H1 (cell line): Measurements from ENCODE around the gene SLC15A4. TPM values are rescaled to one million over a fixed set of nuclear protein-coding genes. Genes with fewer than 3 reads are reported as not detected.

Experiments
- CTCF ChIA-PET: fragments of 300-600 bp; sonication (Branson Sonifier 250); formaldehyde crosslinking; loops from one replicate; lab custom pipeline; 2021; ENCODE audit not compliant: partially characterized antibody; lab: Charles Lee
- POLR2A ChIA-PET: fragments of 300-600 bp; sonication (Branson Sonifier 250); formaldehyde crosslinking; loops from one replicate; lab custom pipeline; 2021; ENCODE audit warnings: inconsistent platforms; ENCODE audit not compliant: partially characterized antibody; lab: Charles Lee
- DNase-seq, 2 experiments: peaks; one replicate each; pipeline versions ENCODE4 v3.0.0 to v3.0.0-alpha.2; 2010 to 2022; ENCODE audit warnings: low spot score in 2 of 2, low read depth in 1 of 2, mixed read lengths in 1 of 2
- FAIRE-seq: peaks from 2 replicates; lab custom pipeline; 2011; peaks lifted over from hg19 to GRCh38; lab: Jason Lieb, UNC
- H2AFZ ChIP-seq: 2 replicates; pipeline ENCODE4 v1.8.1; 2012; ENCODE audit warnings: low read length, inconsistent platforms
- H2AK5ac ChIP-seq: 2 replicates; pipeline ENCODE4 v1.6.1; 2013; ENCODE audit warnings: low read depth, low read length
- H2BK120ac ChIP-seq: replicated peaks from 2 replicates; pipeline ENCODE3; 2013; ENCODE audit warnings: low read depth, low read length, inconsistent platforms
- H2BK12ac ChIP-seq: 2 replicates; pipeline ENCODE4 v1.6.1; 2013; ENCODE audit warnings: low read depth, low read length
- H2BK15ac ChIP-seq: 2 replicates; pipeline ENCODE4 v1.6.1; 2013; ENCODE audit warnings: low read length
- H2BK20ac ChIP-seq: 2 replicates; pipeline ENCODE4 v1.6.1; 2013; ENCODE audit warnings: low read length
- H2BK5ac ChIP-seq: 2 replicates; pipeline ENCODE4 v1.6.1; 2013; ENCODE audit warnings: low read depth, low read length
- H3K14ac ChIP-seq: 2 replicates; pipeline ENCODE4 v1.6.1; 2013; ENCODE audit warnings: inconsistent platforms; ENCODE audit not compliant: insufficient read length
- H3K18ac ChIP-seq: 2 replicates; pipeline ENCODE4 v1.6.1; 2013; ENCODE audit warnings: low read length; ENCODE audit errors: extremely low read depth
- H3K23ac ChIP-seq: 2 replicates; pipeline ENCODE4 v1.6.1; 2013; ENCODE audit warnings: inconsistent platforms; ENCODE audit not compliant: insufficient read length
- H3K23me2 ChIP-seq: 2 replicates; pipeline ENCODE4 v1.6.1; 2013; ENCODE audit warnings: low read depth, low read length
- H3K27ac ChIP-seq: 2 replicates; pipeline ENCODE4 v1.6.1; 2011; ENCODE audit warnings: low read depth, low read length, inconsistent platforms
- H3K27me3 ChIP-seq, 4 experiments: replicated peaks in 1 of 4; 1 replicate in 1 of 4; 2 replicates in 3 of 4; pipeline versions ENCODE4 v1.6.1 to v1.8.1; 2011 to 2013; ENCODE audit warnings: low read length in 3 of 4, mild to moderate bottlenecking in 3 of 4, inconsistent platforms in 2 of 4, mixed read lengths in 2 of 4, moderate library complexity in 1 of 4; ENCODE audit not compliant: control insufficient read depth in 3 of 4, insufficient read depth in 3 of 4; ENCODE audit errors: extremely low read depth in 1 of 4
- H3K36me3 ChIP-seq, 4 experiments: 2 replicates each; pipeline versions ENCODE4 v1.6.1 to v1.8.1; 2011 to 2013; ENCODE audit warnings: mild to moderate bottlenecking in 4 of 4, low read length in 3 of 4, moderate library complexity in 2 of 4, control low read depth in 1 of 4, inconsistent platforms in 1 of 4; ENCODE audit not compliant: insufficient read depth in 4 of 4, control insufficient read depth in 2 of 4
- H3K4ac ChIP-seq: replicated peaks from 2 replicates; pipeline ENCODE3; 2013; ENCODE audit warnings: low read length, low read depth, mixed read lengths, inconsistent platforms; ENCODE audit not compliant: insufficient read length
- H3K4me1 ChIP-seq, 4 experiments: replicated peaks in 1 of 4; 1 replicate in 1 of 4; 2 replicates in 3 of 4; pipeline versions ENCODE4 v1.6.1 to v1.8.1; 2011 to 2013; ENCODE audit warnings: low read length in 3 of 4, inconsistent platforms in 2 of 4, mixed read lengths in 1 of 4; ENCODE audit not compliant: insufficient read depth in 4 of 4, control insufficient read depth in 3 of 4
- H3K4me2 ChIP-seq, 2 experiments: 2 replicates each; pipeline versions ENCODE4 v1.6.1 to v1.8.1; 2011 to 2013; ENCODE audit warnings: low read depth in 2 of 2, low read length in 2 of 2, control low read depth in 1 of 2, inconsistent platforms in 1 of 2, mild to moderate bottlenecking in 1 of 2; ENCODE audit not compliant: insufficient read depth in 1 of 2
- H3K4me3 ChIP-seq, 4 experiments: fragments of 200-600, 300-600 bp in 1 of 4; sonication (generic), shearing (Covaris generic), sonication (Bioruptor Twin) in 1 of 4; 2 replicates each; pipeline versions ENCODE4 v1.5.1 to v1.8.1; 2011 to 2016; ENCODE audit warnings: low read length in 4 of 4, low read depth in 3 of 4, control low read depth in 2 of 4, inconsistent platforms in 2 of 4, mild to moderate bottlenecking in 2 of 4, mixed read lengths in 1 of 4, moderate library complexity in 1 of 4; ENCODE audit not compliant: insufficient read depth in 2 of 4; ENCODE audit errors: extremely low read depth in 1 of 4
- H3K56ac ChIP-seq: replicated peaks from 2 replicates; pipeline ENCODE3; 2013; ENCODE audit warnings: low read depth, mild to moderate bottlenecking, mixed read lengths, low read length, inconsistent platforms; ENCODE audit not compliant: insufficient read length
- H3K79me1 ChIP-seq: 2 replicates; pipeline ENCODE4 v1.6.1; 2013; ENCODE audit warnings: low read depth, low read length, control low read depth
- H3K79me2 ChIP-seq, 2 experiments: 2 replicates each; pipeline versions ENCODE4 v1.6.1 to v1.8.1; 2012 to 2013; ENCODE audit warnings: low read length in 2 of 2, mild to moderate bottlenecking in 2 of 2, inconsistent platforms in 1 of 2; ENCODE audit not compliant: insufficient read depth in 2 of 2, control insufficient read depth in 1 of 2
- H3K9ac ChIP-seq, 4 experiments: replicated peaks in 1 of 4; 1 replicate in 1 of 4; 2 replicates in 3 of 4; pipeline versions ENCODE4 v1.6.1 to v1.8.1; 2011 to 2013; ENCODE audit warnings: low read depth in 3 of 4, low read length in 3 of 4, control low read depth in 2 of 4, mild to moderate bottlenecking in 2 of 4, moderate library complexity in 2 of 4, inconsistent platforms in 1 of 4; ENCODE audit errors: extremely low read depth in 1 of 4
- H3K9me3 ChIP-seq, 2 experiments: 2 replicates each; pipeline versions ENCODE4 v1.6.1 to v1.8.1; 2012 to 2013; ENCODE audit warnings: mild to moderate bottlenecking in 2 of 2, moderate library complexity in 2 of 2, control low read depth in 1 of 2, inconsistent platforms in 1 of 2, low read depth in 1 of 2, low read length in 1 of 2, mixed read lengths in 1 of 2; ENCODE audit not compliant: insufficient read depth in 2 of 2
- H4K20me1 ChIP-seq, 2 experiments: replicated peaks in 1 of 2; 2 replicates each; pipeline versions ENCODE3 to v1.8.1; 2011 to 2013; ENCODE audit warnings: inconsistent platforms in 2 of 2, low read length in 2 of 2, mild to moderate bottlenecking in 1 of 2; ENCODE audit not compliant: insufficient read depth in 2 of 2, control insufficient read depth in 1 of 2
- H4K5ac ChIP-seq: 2 replicates; pipeline ENCODE4 v1.6.1; 2013; ENCODE audit warnings: low read length, low read depth, mixed read lengths, inconsistent platforms; ENCODE audit not compliant: insufficient read length
- H4K8ac ChIP-seq: 2 replicates; pipeline ENCODE4 v1.8.0; 2013; ENCODE audit warnings: mild to moderate bottlenecking, moderate library complexity, low read length, inconsistent platforms; ENCODE audit not compliant: insufficient read depth; ENCODE audit errors: extremely low read depth
- H4K91ac ChIP-seq: replicated peaks from 2 replicates; pipeline ENCODE3; 2013; ENCODE audit warnings: low read length, mixed read lengths, inconsistent platforms; ENCODE audit not compliant: insufficient read length
- EGR1 ChIP-seq: IDR thresholded peaks from 2 replicates; pipeline ENCODE4 v1.6.1; 2011; ENCODE audit warnings: low read depth, low read length, borderline replicate concordance
- EZH2 ChIP-seq: fragments of 200-600 bp; sonication (generic); IDR thresholded peaks from 2 replicates; pipeline ENCODE4 v1.7.1; 2012; ENCODE audit warnings: low read depth, mild to moderate bottlenecking, moderate library complexity, low read length, inconsistent platforms; ENCODE audit not compliant: severe bottlenecking
- FOSL1 ChIP-seq: IDR thresholded peaks from 2 replicates; pipeline ENCODE4 v1.6.1; 2011; ENCODE audit warnings: mild to moderate bottlenecking, low read depth, low read length, moderate library complexity; ENCODE audit not compliant: insufficient read depth
- GABPA ChIP-seq: IDR thresholded peaks from 2 replicates; pipeline ENCODE4 v1.6.1; 2011; ENCODE audit warnings: mild to moderate bottlenecking, low read length, moderate library complexity, borderline replicate concordance; ENCODE audit not compliant: insufficient read depth
- GTF2F1 ChIP-seq: IDR thresholded peaks from 2 replicates; pipeline ENCODE4 v1.6.1; 2012; ENCODE audit warnings: low read depth, low read length, improper control_type of control experiment, borderline replicate concordance
- JUN ChIP-seq: IDR thresholded peaks from 2 replicates; pipeline ENCODE4 v1.6.1; 2011; ENCODE audit warnings: low read depth, mild to moderate bottlenecking, improper control_type of control experiment, low read length
- KDM4A ChIP-seq: IDR thresholded peaks from one replicate; pipeline ENCODE4 v1.7.1; 2012; ENCODE audit warnings: low read depth, mild to moderate bottlenecking, moderate library complexity, low read length, inconsistent platforms; ENCODE audit not compliant: severe bottlenecking
- KDM5A ChIP-seq: fragments of 200-600 bp; IDR thresholded peaks from 2 replicates; pipeline ENCODE4 v1.7.1; 2012; ENCODE audit warnings: mild to moderate bottlenecking, low read length, inconsistent platforms, mixed read lengths
- PHF8 ChIP-seq: fragments of 200-600 bp; sonication (generic); conservative IDR thresholded peaks from 2 replicates; pipeline ENCODE4 v1.7.1; 2012; ENCODE audit warnings: low read depth, mild to moderate bottlenecking, inconsistent platforms, low read length, moderate library complexity
- RXRA ChIP-seq: IDR thresholded peaks from 2 replicates; pipeline ENCODE4 v1.6.1; 2011; ENCODE audit warnings: low read depth, mild to moderate bottlenecking, low read length, moderate library complexity; ENCODE audit not compliant: insufficient read depth
- SIN3A ChIP-seq, 2 experiments: IDR thresholded peaks in 1 of 2; conservative IDR thresholded peaks in 1 of 2; 2 replicates each; pipeline ENCODE4 v1.6.1; 2011 to 2012; ENCODE audit warnings: low read length in 2 of 2, improper control_type of control experiment in 1 of 2, low read depth in 1 of 2, mild to moderate bottlenecking in 1 of 2
- SIRT6 ChIP-seq: IDR thresholded peaks from one replicate; pipeline ENCODE4 v1.7.1; 2012; ENCODE audit warnings: low read length, inconsistent platforms
- SP4 ChIP-seq: IDR thresholded peaks from 2 replicates; pipeline ENCODE4 v1.6.1; 2012; ENCODE audit warnings: low read length, inconsistent platforms
- ZNF274 ChIP-seq: IDR thresholded peaks from 2 replicates; pipeline ENCODE4 v1.7.0; 2012; ENCODE audit warnings: low read length, borderline replicate concordance; ENCODE audit errors: extremely low read depth
- WGBS, 2 experiments: shearing (Covaris generic) in 1 of 2; methylation state at CpG; one replicate each; pipeline versions ENCODE4 v1.1.6 to v1.1.7; 2013 to 2015; ENCODE audit warnings: low lambda C conversion rate in 2 of 2, mixed read lengths in 2 of 2, inconsistent platforms in 1 of 2, low coverage in 1 of 2, missing lambda C conversion rate in 1 of 2; ENCODE audit not compliant: insufficient replicate concordance in 2 of 2, insufficient coverage in 1 of 2, insufficient read length in 1 of 2; ENCODE audit errors: extremely low coverage in 1 of 2, missing lambda C conversion rate in 1 of 2; 5-methylcytosine and 5-hydroxymethylcytosine counted together
- polyA plus RNA-seq, 7 experiments: library from polyadenylated mRNA; depleted of rRNA in 3 of 7; stranded (reverse) in 5 of 7; unstranded in 2 of 7; fragments of >200 nt in 5 of 7; fragments of 200-250 nt in 2 of 7; gene quantifications; 1 replicate in 5 of 7; 2 replicates in 1 of 7; 4 replicates in 1 of 7; pipeline versions ENCODE4 v1.2.1 to v1.2.3, GENCODE V29; 2011 to 2013; ENCODE audit warnings: missing spikeins in 2 of 7, mixed read lengths in 2 of 7
- total RNA-seq: library from RNA; stranded (reverse); fragmentation: NEBNext Ultra II Directional; extraction: Animal tissue kit (Norgen Biotek cat#: 25700); gene quantifications from 2 replicates; pipeline ENCODE4 v1.2.1, GENCODE V29; 2021

SLC15A4 gene
- total and polyA plus RNA-seq, 2 of the 8 experiments (the other 6 are each of a cell fraction or from before 2014, with no cell fraction given): 22.7 to 26.6 TPM

DNA sequence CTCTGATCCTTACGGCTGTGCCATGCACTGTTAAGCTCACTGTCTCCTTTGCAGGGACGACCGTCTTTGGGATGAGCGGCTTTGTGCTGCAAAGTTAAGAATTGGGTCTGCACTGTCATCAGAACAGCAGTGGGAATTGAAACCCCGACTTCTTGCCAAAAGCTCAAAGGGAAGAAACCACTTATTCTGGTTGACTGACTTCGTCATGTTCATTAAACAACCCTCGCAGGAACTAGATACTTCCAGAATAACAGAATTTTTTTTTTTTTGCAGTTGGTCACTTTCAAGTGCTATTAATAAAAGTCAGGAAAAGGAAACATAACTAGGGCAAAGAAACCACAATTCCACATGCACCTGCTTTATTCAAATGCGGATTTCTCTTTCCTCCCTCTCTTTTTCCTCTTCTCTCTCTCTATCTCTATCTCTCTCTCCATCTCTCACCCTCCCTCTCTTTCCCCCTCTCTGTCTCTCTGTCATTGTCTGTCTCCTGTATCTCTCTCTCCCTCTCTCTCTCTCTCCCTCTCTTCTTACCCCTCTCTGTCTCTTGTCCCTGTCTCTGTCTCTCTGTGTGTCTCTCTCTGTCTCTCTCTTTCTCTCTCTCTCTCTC lies 17.2 kb upstream of the SLC15A4 start:
- Histone ChIP-seq H3K79me1 (no peaks in the 10 kb centered on the region), H4K91ac (no peak overlapping the region), H4K20me1 (no peaks in the 10 kb centered on the region), H3K23ac (no peak overlapping the region), H3K4me1 (peaks cover 0 to 2% (median under 1%) of the 10 kb centered on the region in 4 experiments; a peak in 2 of 7 replicates), H3K27me3 (no peaks in the 10 kb centered on the region), H2BK120ac (no peak overlapping the region), H3K4me3 (no peak overlapping the region), H4K8ac (no peak overlapping the region), H3K36me3 (no peaks in the 10 kb centered on the region), H2AFZ (no peak overlapping the region), H3K79me2 (no peaks in the 10 kb centered on the region), H3K4ac (no peak overlapping the region), H2BK12ac (no peak overlapping the region), H3K27ac (no peak overlapping the region), H2BK20ac (no peak overlapping the region), H3K14ac (no peak overlapping the region), H3K4me2 (no peak overlapping the region), H3K18ac (no peak overlapping the region), H4K5ac (no peak overlapping the region), H2AK5ac (no peak overlapping the region), H3K9ac (no peak overlapping the region), H2BK5ac (no peak overlapping the region), H3K56ac (no peak overlapping the region), H3K23me2 (no peaks in the 10 kb centered on the region), H2BK15ac (no peak overlapping the region), H3K9me3 (no peaks in the 10 kb centered on the region)
- WGBS, 2 experiments: 73 to 100% methylated on average over 1 to 8 of the region's 8 CpGs
- ChIA-PET POLR2A (interaction anchor here (0.6 to 1.0 kb wide), 2 partner anchors 17 to 298 kb away, joined by 3 to 6 read pairs; no protein-coding TSS in a partner anchor), CTCF (no interaction called here)
- DNase-seq: no peak
- FAIRE-seq: no peak
- TF ChIP-seq RXRA (no peak), KDM4A (no peak), KDM5A (no peak), EGR1 (no peak), ZNF274 (no peak), GTF2F1 (no peak), GABPA (no peak), FOSL1 (no peak), EZH2 (no peak), SIN3A (conservative IDR thresholded peaks at IDR 0.05 in 1 of 2, IDR thresholded peaks at IDR 0.05 in 1 of 2; ENCODE audit: low read depth in 1 of 2, low read length in 2 of 2) (no peak), SIRT6 (no peak), JUN (no peak), SP4 (no peak), PHF8 (no peak)
